GM19043 (cell line): ENCODE measurements around the gene NDST3.
"Not testable (repeated sequence)": the region's sequence is repeated elsewhere in the genome, so short reads cannot be mapped to it uniquely, and the experiment has no call there.

ENCODE experiments used
- ATAC-seq: cut with Tn5 transposase; IDR thresholded peaks from one replicate; pipeline ENCODE4 v1.9.1; 2021; ENCODE audit warnings: low read depth; ENCODE audit not compliant: unreplicated experiment

Gene NDST3

DNA sequence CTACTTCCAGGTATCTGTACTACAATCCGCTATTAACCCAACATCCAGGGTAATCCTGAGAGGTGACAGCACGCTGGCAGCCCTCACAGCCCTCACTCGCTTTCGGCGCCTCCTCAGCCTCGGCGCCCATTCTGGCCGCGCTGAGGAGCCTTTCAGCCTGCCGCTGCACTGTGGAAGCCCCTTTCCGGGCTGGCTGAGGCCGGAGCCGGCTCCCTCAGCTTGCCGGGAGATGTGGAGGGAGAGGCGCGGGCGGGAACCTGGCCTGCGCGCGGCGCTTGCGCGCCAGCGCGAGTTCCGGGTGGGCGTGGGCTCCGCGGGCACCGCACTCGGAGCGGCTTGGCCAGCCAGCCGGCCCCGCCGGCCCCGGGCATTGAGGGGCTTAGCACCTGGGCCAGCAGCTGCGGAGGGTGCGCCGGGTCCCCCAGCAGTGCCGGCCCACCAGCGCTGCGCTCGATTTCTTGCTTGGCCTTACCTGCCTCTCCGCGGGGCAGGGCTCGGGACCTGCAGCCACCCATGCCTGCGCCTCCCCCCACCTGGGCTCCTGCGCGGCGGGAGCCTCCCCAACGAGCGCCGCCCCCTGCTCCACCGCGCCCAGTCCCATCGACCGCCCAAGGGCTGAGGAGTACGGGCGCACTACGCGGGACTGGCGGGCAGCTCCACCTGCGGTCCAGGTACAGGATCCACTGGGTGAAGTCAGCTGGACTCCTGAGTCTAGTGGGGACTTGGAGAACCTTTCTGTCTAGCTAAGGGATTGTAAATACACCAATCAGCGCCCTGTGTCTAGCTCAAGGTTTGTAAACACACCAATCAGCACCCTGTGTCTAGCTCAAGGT lies 231.2 kb downstream of the NDST3 start:
- ATAC-seq = no peak

- ATAC-seq = not testable (repeated sequence)
Observed at GRCh38 chr4:118266145-118266496, 231.8 kb downstream of the NDST3 start.

DNA sequence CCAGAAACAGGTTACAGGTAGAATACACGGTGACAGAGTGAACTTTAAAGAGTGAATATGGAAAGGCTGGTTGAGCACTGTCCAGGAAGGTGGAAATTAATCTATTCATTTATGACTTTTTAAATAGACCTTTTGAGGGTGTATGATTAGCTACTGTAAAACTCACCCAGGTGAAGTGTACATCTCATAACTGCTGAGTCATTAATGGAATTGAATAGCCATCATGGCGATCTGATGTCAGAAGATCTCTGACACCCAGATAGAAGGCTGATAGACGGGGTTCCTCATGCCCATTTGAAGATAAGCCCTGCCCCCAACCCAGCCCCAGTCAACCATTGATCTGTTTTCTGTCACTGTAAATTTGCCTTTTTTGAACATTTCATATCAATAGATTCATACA lies 234.5 kb downstream of the NDST3 start:
- no peak for ATAC-seq

DNA sequence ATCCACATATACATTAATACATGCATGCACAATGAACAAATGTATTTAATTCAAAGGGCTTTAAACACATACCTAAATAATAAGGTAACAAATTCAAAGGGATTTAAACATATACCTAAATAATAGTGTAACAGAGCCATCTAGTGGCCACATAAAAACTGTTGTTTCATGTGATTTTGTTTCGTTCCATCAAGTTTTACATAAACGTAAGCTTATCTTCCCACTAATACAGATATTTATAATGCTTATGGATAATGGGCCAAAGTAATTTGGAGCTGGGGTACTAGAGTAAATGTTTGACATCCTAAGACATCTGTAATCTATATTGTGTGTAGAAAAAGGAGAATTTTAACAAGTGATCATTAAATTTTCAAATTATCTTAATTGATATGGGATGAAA lies 236.2 kb downstream of the NDST3 start:
- ATAC-seq = peak; percentile 50

DNA sequence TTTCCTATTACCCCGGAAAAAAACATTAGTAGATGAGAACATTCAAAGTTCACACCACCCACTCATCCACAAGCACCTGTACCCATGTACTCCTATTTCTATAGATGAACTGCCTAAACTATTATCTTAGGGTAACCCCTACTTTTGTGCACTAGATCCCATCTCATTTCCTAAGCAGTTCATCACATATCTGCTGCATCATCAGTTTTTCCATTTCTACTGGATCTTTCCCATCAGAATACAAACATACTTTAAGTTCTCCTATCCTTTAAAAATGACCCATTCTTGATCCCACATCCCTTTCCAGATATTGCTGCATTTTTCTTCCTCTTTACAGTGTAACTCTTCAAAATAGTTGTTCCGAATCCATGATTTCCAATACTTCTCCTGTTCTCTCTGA lies 237.5 kb downstream of the NDST3 start:
- no peak for ATAC-seq

GRCh38 chr4:118273642-118274041 lies 239.4 kb downstream of the NDST3 start:
- no peak for ATAC-seq

DNA sequence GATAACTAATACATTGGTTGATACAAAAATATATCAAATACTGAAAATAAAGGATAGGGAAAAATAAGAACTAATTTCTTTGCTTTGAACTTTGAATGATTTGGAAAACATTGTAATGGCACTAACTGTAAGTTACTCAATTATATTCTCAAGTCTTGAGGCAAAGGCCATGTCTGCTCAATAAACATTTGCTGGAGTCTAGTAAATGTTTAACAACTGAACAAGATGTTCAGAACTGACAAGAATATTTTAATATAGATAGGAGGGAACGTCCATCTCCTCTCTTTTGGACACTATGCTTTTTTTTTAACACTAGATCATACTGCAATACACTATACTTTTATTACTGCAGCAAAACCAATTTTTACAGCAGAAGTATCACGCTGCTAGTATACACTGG lies 242.3 kb downstream of the NDST3 start:
- ATAC-seq = no peak

DNA sequence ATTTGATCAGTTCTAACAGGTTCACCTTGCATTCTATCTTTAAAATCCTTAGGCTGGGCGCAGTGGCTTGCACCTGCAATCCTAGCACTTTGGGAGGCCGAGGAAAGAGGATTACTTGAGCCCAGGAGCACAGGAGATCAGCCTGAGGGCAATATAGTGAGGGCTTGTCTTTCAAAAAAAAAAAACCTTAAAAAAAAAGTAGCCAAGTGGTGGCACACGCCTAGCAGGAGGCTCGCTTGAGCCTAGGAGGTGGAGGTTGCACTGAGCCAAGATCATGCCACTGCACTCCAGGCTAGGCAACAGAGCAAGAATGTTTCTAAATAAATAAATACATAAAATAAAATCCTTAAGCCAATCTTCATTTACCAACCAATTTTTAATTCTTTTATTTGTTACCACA lies 243.0 kb downstream of the NDST3 start:
- ATAC-seq = no peak

DNA sequence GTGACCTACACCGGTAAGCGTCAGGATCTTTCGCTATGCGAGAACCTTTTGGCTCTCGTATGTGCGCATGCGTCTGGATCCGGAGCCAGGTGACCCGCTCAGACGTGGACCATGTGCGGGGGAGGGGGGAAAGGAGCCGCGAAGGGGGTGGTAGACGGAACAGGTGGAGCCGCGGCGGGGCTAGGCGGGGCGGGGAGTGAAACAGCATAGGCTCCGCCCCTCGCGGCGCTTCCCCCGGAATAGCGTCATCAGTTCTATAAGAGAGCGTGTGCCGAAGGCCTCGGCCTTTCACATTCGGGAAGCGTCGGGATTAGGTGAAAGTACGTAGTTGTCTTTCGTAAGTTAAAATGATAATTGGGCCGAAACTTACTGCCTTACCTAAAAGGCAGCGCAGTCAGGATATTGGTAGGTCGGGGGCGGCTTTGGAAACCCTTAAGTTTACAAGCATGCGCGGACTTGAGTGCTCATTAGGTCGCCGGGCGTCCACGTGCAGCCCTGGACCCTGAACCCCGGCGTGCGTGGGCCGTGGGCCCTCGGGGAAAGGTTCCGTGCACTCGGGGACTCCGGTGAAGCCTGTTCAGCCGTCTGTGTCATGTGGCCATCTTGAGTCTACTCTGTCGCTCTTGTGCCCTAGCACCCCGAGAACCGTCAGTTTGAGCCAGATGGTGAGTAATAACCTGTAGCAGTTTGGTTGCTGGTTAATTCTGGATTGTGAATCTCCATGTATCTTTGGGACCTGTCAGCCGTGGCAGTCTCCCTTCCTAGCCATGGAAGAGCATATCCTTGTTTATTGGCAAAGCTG lies 244.4 kb downstream of the NDST3 start:
- peak; percentile 84 for ATAC-seq

DNA sequence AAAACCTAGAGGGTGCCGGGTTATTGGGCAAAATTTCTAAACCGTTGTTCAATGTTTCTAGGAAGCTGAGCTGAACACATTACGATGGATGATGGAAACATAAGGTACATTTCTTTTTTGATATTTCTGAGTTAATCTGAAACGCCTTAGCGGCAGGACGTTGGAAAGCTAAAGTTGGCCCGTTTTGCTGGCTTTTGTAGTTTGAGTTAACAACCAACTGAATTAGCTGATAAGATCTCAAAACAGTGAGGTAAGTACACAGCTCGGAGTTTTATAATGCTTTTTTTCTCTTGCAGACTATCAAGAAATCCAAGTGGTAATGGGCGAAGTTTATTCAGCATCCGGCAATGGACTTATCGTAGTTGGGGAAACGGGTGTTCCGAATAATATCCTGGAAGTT lies 245.0 kb downstream of the NDST3 start:
- ATAC-seq = no peak

- no peak for ATAC-seq
Observed at GRCh38 chr4:118279920-118280432, 245.7 kb downstream of the NDST3 start.

DNA sequence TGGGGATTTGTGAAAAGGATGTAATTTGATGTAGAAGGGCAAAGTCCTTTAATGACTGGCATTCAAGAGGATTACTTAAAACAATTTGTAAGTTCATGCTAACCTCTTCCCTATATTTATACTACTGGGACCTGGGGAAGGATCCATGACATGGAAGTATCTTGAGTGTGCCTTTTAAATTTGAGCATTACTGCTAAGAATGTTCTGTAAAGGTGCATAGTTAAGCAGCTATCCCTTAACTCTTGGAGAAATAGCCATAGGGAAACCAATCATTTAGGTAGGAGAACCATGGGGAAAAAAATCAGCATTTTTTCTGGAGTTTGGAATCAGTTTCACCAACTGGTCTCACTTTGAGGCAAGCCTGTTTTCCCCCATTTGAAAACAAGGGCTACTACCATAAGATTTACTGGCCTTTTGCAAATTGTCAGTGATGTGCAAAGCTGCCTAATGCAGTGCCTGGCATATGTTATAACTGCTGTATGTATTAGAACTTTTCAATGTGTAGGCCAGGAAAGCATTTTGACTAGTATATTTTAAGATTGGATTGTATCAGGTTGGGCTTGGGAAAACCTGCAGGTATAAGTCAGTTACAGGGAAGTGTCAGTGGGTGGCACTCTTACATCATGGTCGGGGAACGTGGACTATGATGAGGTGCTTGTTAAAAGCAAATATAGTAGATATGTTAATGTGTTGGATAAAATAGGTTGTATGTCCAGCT lies 246.4 kb downstream of the NDST3 start:
- ATAC-seq = peak; percentile 22

- no peak for ATAC-seq
Observed at GRCh38 chr4:118281611-118282442, 247.5 kb downstream of the NDST3 start.

DNA sequence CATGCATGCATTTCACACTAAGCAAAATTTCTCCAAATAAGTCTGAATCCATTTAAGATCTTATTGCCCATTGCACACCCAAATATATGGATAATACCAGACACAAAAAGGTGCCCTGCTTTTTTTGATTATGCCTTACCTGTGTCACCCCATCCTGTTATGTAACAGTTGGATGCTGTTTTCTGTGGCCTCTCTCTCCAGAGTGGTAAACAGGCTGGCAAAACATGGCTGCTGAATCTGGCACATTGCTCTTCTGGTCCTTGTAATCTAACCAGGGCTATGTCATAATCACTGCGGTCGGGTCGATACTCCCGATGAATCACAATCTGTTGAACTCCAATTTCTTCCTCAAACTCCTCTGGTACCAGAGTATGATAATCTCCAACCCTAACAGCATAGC lies 248.4 kb downstream of the NDST3 start:
- no peak for ATAC-seq

DNA sequence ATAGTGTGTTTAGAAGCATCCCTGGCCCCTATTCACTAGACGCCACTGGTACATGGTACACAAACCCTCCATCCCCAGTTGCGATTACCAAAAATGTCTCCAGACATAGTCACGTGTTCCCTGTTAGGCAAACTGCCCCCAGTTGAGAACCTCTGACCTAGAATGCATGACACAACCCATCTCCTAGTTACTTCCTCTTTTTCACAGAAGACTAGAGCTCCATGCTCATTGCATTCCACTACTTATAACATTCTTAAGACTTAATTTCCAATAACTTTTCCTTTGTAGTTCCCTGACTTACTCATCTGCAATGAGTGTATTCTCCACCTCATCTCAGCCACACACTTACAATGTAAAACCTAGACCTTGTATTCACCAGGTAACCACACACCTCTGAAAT lies 249.9 kb downstream of the NDST3 start:
- ATAC-seq = peak; percentile 42

GRCh38 chr4:118285931-118286330 lies 251.6 kb downstream of the NDST3 start:
- ATAC-seq = no peak

- ATAC-seq = no peak
Observed at GRCh38 chr4:118286685-118287084, 252.4 kb downstream of the NDST3 start.

DNA sequence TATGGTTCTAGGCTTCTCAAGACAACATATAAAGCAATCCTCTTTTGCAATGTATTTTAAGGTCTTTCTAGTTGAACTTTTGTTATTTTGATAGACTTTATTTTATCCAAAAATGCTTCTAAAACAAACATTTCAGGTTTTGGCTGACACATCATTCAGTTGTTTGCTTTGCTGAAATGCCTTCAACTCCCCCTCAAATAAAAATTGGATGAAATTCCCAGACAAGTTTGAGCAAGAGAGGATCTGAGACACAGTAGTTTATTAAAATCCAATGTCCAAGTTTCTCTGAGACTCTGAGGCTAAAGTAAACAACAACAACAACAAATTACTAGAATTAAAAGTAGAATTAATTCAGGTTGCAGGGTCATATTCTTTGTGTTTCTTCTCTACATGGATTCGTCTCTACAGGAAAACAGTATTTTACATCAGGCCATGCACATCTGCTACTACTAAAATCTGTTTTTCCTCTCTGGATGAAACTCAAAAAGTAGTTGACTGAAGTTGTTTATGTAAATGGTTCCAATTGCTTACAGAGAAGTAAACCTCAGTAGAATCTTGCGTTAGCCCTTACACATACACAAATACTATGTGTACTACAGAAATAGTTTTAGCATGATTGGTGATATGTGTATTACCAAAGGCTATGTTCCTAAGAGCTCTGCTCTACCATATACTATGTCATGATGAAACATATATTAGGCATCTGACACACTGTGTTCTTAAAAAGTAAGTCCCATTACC lies 253.6 kb downstream of the NDST3 start:
- ATAC-seq = no peak

- ATAC-seq = no peak
Observed at GRCh38 chr4:118289794-118290193, 255.5 kb downstream of the NDST3 start.

GRCh38 chr4:118290951-118291350 lies 256.7 kb downstream of the NDST3 start:
- no peak for ATAC-seq
